ENCODE results near the gene LPCAT1. TPM values are rescaled to one million over a fixed set of nuclear protein-coding genes. Genes with fewer than 3 reads are reported as not detected.

The LPCAT1 gene
- total and polyA plus RNA-seq, 2 experiments from 2014 or later: 44.1 to 56.0 TPM

DNA sequence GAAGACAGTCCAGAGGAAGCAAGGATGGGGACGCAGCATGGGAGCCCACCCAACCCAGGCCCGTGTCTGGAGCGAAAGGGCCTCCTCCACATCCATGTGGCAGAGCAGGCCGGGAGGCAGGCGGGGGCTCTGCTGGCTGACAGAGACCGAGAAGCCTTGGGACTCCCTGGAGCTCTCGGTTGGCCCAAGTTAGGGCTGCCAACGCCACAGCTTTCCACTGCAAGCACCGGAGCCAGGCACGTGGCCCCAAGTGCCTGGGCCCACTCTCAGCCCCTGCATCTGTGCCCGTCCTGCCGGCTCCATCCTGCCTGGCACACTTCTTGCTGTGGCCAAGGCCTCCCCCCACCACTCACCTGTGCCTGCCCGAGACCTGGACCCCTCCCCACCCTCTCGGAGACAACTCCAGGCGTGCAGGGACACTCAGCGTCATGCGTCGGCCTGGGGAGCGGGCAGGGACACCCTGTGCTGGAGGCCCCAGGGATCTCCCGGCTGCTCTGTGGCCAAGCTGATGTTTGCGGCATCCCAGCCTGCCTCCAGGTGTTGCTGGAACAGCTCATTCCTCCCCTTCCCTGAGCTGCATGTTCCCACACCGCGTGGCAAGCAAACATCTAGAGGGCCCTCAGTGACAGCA is 110.0 kb downstream of the LPCAT1 start:
- no peaks in the 10 kb centered on the region for H3K27me3 ChIP-seq
- no peak overlapping the region for H3K4me3 ChIP-seq
- H3K27ac ChIP-seq: no peak overlapping the region
- H3K9me2 ChIP-seq (replicated peaks; ENCODE audit: insufficient read depth): no peaks in the 10 kb centered on the region
- TF ChIP-seq EZH2 (IDR thresholded peaks at IDR 0.05; ENCODE audit: borderline replicate concordance): no peak
- no peak for TF ChIP-seq EZH2phosphoT487 (IDR thresholded peaks at IDR 0.05; ENCODE audit: low read depth, severe bottlenecking, unreplicated experiment)
- TF ChIP-seq, protein P1, sequence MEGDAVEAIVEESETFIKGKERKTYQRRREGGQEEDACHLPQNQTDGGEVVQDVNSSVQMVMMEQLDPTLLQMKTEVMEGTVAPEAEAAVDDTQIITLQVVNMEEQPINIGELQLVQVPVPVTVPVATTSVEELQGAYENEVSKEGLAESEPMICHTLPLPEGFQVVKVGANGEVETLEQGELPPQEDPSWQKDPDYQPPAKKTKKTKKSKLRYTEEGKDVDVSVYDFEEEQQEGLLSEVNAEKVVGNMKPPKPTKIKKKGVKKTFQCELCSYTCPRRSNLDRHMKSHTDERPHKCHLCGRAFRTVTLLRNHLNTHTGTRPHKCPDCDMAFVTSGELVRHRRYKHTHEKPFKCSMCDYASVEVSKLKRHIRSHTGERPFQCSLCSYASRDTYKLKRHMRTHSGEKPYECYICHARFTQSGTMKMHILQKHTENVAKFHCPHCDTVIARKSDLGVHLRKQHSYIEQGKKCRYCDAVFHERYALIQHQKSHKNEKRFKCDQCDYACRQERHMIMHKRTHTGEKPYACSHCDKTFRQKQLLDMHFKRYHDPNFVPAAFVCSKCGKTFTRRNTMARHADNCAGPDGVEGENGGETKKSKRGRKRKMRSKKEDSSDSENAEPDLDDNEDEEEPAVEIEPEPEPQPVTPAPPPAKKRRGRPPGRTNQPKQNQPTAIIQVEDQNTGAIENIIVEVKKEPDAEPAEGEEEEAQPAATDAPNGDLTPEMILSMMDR (IDR thresholded peaks at IDR 0.05; ENCODE audit: poor library complexity): no peak
- no peaks in the 10 kb centered on the region for H3K79me2 ChIP-seq
- no peak for DNase-seq (ENCODE audit: low spot score)
- H3K4me1 ChIP-seq (ENCODE audit: insufficient read depth): no peaks in the 10 kb centered on the region
- H3K36me3 ChIP-seq (replicated peaks; ENCODE audit: insufficient read depth, low read depth): no peaks in the 10 kb centered on the region
- no peaks in the 10 kb centered on the region for H4K20me1 ChIP-seq (ENCODE audit: insufficient read depth, poor library complexity, severe bottlenecking)
- no peak overlapping the region for H3K4me2 ChIP-seq
- no peaks in the 10 kb centered on the region for H3K9me3 ChIP-seq (ENCODE audit: low read depth)
- 88% methylated on average over 23 of the region's 23 CpGs for WGBS (ENCODE audit: low lambda C conversion rate, missing lambda C conversion rate)
- no peak overlapping the region for H2AFZ ChIP-seq

DNA sequence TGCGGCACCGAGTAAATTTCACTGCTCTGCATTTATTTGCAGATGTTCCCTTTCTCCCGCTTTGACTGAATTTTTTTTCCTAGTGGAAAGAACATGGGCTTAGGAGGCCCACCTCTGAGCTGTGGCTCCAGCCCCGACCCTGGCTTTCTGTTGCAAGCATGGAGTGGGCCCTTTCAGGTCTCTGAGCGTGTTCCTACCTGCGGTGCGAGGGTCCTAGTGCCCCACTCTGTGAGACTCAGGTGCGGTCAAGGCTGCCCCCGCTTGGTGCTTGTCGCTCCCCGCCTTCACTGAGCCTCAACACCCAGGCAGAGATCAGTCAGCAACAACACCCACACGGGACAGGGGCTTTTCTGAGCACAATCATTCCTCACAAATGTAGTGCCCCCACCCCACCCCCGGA is 110.5 kb downstream of the LPCAT1 start:
- Histone ChIP-seq H4K20me1 (ENCODE audit: insufficient read depth, poor library complexity, severe bottlenecking) (no peaks in the 10 kb centered on the region), H3K4me2 (no peak overlapping the region), H3K4me1 (ENCODE audit: insufficient read depth) (no peaks in the 10 kb centered on the region), H3K79me2 (no peaks in the 10 kb centered on the region), H3K36me3 (replicated peaks; ENCODE audit: insufficient read depth, low read depth) (no peaks in the 10 kb centered on the region), H3K9me3 (ENCODE audit: low read depth) (no peaks in the 10 kb centered on the region), H3K27me3 (no peaks in the 10 kb centered on the region), H3K27ac (no peak overlapping the region), H3K9me2 (replicated peaks; ENCODE audit: insufficient read depth) (no peaks in the 10 kb centered on the region), H3K4me3 (no peak overlapping the region), H2AFZ (no peak overlapping the region)
- DNase-seq (ENCODE audit: low spot score): no peak
- TF ChIP-seq EZH2phosphoT487 (IDR thresholded peaks at IDR 0.05; ENCODE audit: low read depth, severe bottlenecking, unreplicated experiment) (no peak), EZH2 (IDR thresholded peaks at IDR 0.05; ENCODE audit: borderline replicate concordance) (no peak)
- TF ChIP-seq, protein P1 (IDR thresholded peaks at IDR 0.05; ENCODE audit: poor library complexity): no peak
- 70% methylated on average over 13 of the region's 13 CpGs for WGBS (ENCODE audit: low lambda C conversion rate, missing lambda C conversion rate)

DNA sequence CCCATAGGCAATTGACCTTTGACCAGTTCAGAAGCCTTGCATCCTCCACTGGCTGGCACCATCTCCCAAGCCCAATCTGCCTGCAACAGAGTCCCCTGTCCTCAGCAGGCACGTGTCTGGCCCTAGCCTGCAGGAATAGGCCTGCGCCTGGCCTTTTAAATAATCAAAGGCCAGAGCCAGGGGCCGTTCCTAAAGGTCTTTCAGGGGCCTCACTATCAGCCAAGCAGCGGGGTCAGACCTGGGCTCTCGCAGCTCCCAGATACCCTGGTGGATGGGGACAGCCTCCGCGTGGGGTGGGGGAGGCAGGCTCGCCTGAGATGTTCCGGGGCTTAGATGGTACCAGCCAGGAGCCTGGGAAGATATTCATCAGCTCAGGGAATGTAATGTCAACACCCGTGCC is 111.1 kb downstream of the LPCAT1 start:
- 60% methylated on average over 10 of the region's 10 CpGs for WGBS (ENCODE audit: low lambda C conversion rate, missing lambda C conversion rate)
- no peaks in the 10 kb centered on the region for H3K27me3 ChIP-seq

More for the DNA sequence above, 111.1 kb downstream of the LPCAT1 start:
- no peaks in the 10 kb centered on the region for H3K9me2 ChIP-seq (replicated peaks; ENCODE audit: insufficient read depth)
- H3K4me3 ChIP-seq: no peak overlapping the region
- no peaks in the 10 kb centered on the region for H3K9me3 ChIP-seq (ENCODE audit: low read depth)
- H3K4me2 ChIP-seq: no peak overlapping the region
- TF ChIP-seq EZH2 (IDR thresholded peaks at IDR 0.05; ENCODE audit: borderline replicate concordance) (no peak), EZH2phosphoT487 (IDR thresholded peaks at IDR 0.05; ENCODE audit: low read depth, severe bottlenecking, unreplicated experiment) (no peak)
- TF ChIP-seq, protein P1 (IDR thresholded peaks at IDR 0.05; ENCODE audit: poor library complexity): no peak
- no peak for DNase-seq (ENCODE audit: low spot score)
- H3K27ac ChIP-seq: no peak overlapping the region
- no peaks in the 10 kb centered on the region for H4K20me1 ChIP-seq (ENCODE audit: insufficient read depth, poor library complexity, severe bottlenecking)
- H2AFZ ChIP-seq: no peak overlapping the region
- H3K4me1 ChIP-seq (ENCODE audit: insufficient read depth): no peaks in the 10 kb centered on the region
- no peaks in the 10 kb centered on the region for H3K79me2 ChIP-seq
- no peaks in the 10 kb centered on the region for H3K36me3 ChIP-seq (replicated peaks; ENCODE audit: insufficient read depth, low read depth)
